Tongue (tissue), 2 donors: ENCODE results near the gene GLYATL1B. TPM values are rescaled to one million over a fixed set of nuclear protein-coding genes. Genes with fewer than 3 reads are reported as not detected.
"Not testable (repeated sequence)": the region's sequence is repeated elsewhere in the genome, so short reads cannot be mapped to it uniquely, and the experiment has no call there.

Experiments
- DNase-seq: peaks from one replicate; pipeline ENCODE4 v3.0.0-alpha.2; 2015
- total RNA-seq: library from RNA; depleted of rRNA; stranded (reverse); fragments of >200 nt; gene quantifications from one replicate; pipeline ENCODE4 v1.2.3, GENCODE V29; 2014

GLYATL1B gene, protein sequence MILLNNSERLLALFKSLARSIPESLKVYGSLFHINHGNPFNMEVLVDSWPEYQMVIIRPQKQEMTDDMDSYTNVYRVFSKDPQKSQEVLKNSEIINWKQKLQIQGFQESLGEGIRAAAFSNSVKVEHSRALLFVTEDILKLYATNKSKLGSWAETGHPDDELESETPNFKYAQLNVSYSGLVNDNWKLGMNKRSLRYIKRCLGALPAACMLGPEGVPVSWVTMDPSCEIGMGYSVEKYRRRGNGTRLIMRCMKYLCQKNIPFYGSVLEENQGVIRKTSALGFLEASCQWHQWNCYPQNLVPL
- total RNA-seq, result not detected

DNA sequence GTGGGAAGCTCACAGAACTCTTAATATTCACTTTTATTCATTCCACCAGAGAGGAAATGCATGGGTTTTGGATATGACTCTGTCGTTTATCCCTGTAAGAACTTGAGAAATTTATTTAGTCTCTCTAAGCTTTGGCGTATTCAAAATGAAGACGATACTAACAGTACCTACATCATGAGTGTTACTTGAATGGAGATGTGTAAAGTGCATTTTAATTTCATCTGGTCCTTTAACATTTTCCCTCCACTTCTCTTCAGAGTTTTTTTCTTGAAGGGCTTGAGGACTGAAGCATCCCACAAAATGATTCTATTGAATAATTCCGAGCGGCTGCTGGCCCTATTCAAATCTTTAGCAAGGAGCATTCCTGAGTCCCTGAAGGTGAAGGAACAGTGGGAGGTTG lies at the start of gene GLYATL1B:
Gene GLYATL1B (plus strand): TSS at position 301 of the 400 bp plus-strand sequence. CDS start 0 bp downstream, at position 301.
- not testable (repeated sequence) for DNase-seq

DNA sequence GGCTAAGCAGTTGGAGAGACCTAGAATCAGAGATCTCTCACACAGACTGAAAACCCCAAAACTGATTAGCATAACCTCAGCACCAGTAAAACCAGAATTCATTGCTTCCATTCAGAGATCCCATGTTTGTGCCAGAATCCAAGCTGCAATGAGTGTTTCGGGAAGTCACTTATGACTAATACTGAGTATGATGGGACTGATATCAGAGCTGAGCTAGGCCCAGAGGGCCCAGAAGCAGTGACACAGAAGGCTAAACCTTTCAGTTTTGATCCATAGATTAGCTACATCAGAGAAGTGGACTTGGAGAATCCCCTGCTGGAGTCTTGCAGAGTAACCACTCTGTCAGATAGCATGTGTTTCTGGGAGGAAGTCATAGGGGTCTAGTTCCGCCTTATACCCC lies 49.6 kb upstream of the GLYATL1B start:
- not testable (repeated sequence) for DNase-seq

DNA sequence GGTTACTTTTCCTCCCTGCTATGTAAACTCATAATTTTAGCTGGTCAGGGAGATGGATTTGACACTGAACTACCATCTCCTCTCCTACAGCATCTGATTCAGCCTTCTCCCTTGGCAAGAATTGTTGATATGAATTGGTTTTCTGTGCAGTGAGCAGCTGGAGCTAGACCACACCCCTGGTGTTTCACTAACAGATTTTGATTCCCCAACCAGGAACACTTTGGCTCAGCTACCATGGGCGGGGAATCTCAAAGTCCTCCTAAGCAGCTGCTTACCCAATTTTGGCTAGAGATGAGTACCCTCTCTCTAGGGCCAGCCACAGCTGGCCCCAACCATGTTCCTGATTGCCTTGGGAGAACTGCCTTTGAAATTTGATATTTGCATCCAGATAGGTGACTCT lies 48.7 kb upstream of the GLYATL1B start:
- DNase-seq, result peak; percentile 84

DNA sequence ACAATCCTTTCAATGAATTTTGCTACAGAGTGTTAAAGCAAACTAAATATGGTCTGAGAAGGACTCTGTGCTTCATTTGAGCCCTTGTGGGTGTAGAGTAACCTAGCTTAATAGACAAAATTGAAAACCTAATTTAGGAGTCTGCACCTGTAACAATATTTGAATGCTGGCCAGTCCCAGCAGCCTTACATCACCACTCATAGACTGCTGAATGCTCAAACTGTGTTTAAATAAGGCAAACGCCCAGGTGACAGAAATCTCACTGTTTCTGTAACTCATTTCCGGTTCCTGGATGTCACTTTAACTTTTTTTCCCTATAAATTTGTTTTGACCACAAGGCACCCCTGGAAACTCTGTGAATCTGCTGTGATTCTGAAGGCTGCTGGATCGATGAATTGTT lies 45.5 kb upstream of the GLYATL1B start:
- no peak for DNase-seq

DNA sequence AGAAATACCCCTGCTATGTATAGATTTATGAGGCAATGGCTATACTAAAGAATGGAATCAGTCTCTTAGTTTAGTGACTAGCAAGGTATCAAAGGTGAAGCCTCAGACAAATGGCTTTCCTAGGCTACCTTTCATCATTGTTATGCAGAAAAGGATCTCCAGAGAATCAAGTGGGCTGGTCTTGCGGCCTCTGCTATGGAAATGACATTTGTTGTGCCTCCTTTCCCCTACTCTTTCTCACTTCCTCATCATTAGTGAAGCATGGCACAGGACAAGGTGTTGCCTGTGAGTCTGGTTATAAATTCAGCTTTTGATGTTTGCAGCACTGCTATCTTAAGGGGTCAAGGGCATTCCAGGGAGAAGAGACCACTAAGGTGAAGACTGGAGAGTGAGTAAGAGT lies 34.7 kb upstream of the GLYATL1B start:
- DNase-seq, result not testable (repeated sequence)

DNA sequence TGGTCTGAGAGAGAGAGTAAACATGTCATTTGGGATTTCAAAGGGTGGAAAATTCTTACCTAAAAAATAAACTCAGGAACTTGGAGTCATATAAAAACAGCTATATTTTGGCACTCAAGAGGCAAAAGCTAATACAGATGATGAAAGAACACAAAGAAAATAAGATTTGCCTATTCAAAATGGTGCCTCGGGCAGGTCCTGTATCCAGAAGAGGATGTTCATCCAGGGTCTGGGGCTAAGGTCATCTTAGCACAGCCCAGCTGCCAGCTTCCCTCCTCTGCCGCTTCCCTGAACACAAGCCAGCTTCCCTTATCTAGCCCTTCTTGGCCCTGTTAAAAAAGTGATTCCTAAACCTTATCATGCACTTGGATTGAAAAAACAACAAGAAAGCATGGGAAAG lies 33.8 kb upstream of the GLYATL1B start:
- not testable (repeated sequence) for DNase-seq

DNA sequence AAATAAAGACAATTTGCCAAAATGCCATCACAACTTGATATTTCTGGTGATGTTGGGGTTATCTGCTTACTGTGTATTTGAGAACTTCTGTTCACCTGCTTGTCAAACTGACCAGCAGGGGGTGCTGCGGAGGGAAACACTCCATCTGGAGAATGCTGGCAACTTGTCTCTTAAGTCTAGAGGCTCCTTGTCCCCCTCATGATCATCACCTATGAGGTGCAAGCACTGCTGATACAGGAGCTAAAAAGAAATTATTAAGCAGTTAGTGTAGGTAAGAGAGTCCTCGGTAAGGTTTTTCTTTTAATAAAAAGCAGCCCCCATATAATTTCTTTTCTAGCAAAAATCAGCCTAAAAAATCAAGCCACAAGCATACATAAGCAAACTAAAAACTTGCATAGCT lies 32.7 kb upstream of the GLYATL1B start:
- DNase-seq, result peak; percentile 58

DNA sequence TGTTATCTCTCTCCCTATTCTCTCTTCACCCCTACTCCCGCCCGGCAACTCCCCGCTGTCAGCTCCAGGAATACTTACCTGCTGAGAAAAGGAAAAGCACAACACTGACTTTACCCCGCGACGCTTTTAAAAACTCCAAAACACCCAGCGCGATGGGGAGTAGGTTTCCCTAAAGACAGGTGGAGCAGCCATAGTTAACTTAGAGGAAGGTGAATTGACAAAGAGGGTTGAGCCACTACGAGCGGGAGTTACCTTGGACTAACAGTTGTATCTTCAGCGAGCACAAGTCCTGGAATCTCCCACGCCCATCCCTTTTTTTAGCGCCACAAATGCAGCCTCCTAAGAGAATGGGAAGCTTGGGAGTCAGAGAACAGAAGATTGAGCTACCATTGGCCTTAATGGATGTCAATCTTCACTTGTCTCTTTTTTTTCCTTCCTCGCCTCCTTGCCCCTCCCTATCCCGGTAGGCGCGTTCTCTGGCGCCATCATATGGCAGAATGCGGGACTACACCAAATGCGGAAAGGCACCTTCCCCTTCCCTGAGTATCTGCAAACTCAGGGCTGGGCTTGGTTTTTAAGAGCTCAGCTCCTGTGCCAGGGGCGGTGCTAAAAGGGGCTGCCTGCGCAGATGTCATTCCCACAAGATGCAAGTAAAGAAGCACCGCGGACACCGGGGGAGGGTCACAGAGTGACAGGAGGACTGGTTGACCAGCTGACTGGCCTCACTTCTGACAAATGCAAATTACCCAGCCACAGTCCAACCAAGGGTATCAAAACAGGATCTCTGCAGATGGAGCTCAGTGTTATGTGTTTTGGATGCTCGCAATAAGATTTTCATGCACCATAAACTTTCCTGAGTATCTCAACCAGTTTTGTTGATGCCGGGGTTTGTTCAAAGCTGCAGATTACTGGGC lies 27.7 kb upstream of the GLYATL1B start:
- DNase-seq, result peak; percentile 87

DNA sequence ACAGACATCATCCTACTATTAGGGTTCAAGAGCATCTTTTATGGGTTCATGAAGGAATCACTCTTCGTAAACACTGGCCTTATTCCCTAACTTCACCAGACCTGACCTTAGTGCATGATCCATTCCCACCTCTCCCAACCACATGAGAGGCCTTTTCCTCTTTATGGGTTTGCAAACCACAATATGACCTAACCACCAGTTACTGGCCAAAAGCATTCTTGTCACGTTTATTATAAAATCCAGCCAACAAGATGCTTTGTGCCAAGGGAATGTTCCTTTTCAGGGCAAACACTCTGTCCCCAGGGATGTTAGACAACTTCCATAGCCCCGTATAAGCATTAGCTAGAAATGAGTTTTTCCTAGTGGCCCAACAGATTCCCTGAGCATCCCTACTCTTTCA lies 26.0 kb upstream of the GLYATL1B start:
- not testable (repeated sequence) for DNase-seq

DNA sequence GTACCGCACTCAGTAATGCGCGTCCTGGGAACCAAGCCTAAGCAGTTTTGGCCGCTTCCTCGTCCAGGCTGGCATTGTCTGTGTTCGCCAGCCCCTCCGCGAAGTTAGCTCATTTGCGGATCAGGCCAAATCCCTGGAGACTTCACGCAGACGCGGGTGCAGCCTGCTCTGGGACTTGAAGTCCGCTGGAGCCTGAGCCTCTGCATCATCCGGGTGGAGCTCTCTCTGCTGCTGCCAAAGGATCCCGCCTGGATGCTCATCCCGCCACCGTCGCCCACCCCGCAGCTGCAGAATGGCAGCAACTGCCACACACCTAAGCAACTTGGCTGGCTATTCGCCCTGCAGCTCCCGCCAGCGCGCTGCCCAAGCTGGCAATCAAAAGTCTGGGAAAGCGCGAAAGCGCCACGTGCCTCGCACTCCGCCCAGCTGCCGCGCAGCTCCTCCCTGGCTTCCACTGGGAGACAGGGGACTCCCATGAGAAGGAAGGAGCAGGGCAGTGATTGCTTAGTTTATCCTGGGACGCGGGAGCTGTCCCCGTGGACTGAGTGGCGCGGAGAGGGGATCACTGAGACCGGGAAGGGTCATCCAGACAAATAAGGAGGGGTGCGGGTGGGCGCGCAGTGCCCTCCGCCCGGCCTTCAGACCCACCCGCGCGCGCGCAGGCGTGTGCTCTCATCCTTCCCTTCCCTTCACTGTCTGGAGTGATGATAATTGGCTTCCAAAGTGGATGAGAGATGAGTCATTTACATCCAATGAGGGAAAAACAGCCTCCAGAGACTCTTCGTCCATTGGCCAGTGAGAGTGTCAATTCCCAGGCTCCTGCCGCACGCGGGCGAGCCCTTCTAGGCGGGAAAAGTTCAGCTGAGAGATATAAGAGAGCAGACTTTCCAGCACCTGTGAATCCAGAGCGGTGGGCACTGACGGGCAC lies 23.2 kb upstream of the GLYATL1B start:
- DNase-seq, result no peak

DNA sequence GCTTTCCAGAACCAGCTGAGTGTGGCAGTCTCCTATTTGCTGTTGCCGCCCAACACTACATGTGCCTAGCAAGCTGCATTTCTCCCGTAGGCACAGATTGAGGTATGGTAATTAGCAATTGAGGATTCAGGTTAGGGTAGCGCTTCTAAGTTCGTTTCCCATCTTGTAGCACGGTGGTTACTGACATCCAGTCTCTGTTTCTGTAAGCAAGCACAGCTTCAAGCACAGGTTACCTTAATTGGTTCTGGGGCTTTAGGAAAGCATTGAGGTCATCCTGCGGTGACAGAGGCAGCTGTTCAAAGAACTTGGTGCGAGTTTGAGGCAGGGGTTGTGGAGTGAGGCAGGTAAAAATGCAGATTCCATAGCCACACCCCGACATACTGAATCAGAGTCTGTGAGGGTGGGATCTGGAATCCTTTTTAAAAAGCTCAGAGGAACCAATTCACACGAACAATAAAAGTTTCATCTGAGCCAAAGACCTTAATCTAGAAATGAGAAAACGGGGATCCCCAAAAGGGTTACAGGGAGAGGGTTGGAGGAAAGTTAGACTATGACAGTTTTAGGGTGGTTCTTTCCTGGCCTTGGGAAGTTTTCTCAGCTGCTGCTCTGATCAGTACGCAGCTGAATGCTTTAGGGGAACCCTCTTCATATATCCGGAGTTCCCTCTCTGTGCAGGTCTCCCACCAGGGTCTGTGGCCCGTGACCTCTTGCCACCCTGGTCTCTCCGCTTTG lies 21.9 kb upstream of the GLYATL1B start:
- DNase-seq, result not testable (repeated sequence)

DNA sequence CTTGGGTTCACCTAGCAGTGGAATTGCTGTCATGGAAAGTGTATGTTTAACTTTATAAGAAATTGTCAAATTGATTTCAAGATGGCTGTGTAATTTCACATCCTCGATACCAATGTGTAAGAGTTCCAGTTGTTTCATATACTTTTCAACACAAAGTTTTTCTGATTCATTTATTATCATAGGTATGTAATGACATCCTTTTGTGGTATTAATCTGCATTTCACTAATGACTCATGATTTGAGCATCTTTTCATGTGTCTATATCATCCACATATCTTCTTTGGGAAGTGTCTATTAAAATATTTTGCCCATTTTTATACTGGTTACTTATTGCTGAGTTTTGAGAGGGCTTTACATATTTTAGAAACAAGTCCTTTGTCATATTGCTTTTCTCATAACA lies 17.0 kb upstream of the GLYATL1B start:
- DNase-seq, result no peak

DNA sequence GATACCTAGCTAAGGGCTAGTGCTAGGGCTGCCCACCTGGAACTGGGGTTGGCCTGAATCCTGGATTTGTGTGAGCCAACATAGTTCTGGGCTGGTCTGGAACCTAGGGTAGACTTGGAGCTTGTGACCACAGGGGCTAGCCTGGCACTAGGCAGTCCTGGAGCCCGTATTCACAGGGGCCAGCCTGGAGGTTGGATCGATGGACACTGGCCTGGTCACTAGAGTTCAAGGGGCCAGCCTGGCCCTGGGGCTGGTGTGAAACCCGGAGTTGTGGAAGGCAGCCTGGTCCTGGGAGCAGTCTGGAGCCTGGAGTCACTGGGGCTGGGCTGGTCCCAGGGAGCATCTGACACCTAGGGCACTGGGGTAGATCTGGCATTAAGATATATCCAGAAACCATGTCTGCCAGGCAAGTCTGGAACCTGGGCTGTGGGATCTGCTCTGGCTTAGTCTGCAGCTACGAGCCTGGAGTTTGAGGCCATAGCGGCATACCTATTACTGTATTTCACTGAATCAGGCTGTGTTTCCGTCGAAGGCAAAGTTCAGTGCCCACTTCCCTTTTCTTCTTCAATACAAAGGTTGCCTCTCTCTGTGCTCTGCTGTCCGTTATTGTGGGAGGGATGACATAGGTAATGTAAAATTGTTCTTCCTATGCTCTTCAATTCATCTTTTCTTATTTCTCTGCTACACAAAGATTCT lies 9.1 kb upstream of the GLYATL1B start:
- no peak for DNase-seq

DNA sequence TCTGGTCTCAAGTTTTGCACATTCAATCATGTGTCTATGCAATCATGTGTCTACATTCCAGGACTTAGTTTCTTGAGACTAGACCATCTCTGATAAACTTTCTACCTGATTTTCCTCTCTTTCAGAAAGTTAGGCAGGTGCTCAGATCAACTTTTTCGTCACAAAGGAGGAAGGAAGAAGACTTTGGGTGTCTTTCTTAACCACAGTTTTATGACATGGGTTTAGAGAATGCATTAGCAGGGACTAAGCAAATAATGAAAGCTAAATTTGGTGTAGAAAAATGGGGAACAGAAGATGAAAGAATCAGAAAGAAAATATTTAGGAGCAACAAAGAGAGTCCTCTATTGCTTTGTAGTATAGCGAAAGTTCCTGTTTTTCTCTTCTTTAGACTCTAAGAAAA lies 7.7 kb upstream of the GLYATL1B start:
- no peak for DNase-seq

DNA sequence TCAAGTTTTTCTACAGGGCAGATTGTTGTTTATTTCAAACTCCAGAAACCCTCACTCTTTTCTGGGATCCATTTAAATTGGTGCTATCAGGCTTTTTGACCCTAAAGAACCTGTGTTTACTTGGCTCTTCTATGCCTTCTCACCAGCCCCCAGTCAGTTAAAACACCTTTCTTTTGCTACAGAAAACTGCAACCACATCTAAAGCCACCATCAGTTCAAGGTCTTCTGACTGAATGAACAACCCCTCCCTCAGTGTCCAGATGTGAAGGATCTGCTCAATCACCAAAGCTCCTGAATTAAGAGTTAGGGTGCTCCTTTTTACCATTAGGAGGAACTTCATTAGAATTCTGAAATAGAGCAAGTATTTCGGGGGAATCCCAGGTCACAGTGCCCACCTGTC lies 7.0 kb upstream of the GLYATL1B start:
- DNase-seq, result no peak

DNA sequence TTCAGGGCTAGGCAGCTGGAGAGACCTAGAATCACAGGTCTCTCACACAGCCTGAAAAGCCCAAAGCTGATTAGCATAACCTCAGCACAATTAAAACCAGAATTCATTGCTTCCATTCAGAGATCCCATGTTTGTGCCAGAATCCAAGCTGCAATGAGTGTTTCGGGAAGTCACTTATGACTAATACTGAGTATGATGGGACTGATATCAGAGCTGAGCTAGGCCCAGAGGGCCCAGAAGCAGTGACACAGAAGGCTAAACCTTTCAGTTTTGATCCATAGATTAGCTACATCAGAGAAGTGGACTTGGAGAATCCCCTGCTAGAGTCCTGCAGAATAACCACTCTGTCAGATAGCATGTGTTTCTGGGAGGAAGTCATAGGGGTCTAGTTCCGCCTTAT lies 5.7 kb upstream of the GLYATL1B start:
- DNase-seq, result not testable (repeated sequence)

DNA sequence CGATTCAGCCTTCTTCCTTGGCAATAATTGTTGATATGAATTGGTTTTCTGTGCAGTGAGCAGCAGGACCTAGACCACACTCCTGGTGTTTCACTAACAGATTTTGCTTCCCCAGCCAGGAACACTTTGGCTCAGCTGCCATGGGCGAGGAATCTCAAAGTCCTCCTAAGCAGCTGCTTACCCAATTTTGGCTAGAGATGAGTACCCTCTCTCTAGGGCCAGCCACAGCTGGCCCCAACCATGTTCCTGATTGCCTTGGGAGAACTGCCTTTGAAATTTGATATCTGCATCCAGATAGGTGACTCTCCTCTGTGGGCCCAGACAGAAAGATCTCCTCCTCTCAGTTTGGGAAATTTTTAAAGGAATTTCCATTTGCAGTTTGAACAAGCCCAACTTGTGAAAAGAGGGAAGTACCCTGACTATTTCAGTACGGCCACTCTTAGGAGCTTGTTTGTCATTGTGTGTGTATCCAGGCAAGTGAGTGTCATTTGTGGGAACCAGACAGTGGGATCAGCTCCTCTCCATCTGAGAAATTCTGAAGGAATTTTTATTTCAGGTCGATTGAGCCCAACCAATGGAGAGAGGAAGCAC lies 4.6 kb upstream of the GLYATL1B start:
- DNase-seq, result not testable (repeated sequence)

DNA sequence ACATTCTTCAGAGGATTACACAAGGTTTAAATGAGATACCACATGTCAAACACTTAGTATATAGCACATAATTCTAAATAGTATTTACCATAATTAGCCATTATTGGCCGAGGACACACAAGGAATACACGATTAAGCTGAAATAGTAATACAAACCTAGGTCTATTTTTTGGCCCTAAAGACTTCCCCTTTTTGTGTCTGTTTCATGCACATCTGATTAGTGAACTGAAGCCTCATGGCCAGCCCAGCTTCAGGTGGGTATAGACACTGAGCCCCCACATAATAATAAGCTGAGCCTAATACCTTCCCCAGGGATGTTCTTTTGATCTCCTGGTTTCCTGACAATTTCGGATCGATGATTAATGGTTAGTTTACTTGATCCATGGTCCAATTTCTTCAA lies 2.1 kb downstream of the GLYATL1B start:
- no peak for DNase-seq

DNA sequence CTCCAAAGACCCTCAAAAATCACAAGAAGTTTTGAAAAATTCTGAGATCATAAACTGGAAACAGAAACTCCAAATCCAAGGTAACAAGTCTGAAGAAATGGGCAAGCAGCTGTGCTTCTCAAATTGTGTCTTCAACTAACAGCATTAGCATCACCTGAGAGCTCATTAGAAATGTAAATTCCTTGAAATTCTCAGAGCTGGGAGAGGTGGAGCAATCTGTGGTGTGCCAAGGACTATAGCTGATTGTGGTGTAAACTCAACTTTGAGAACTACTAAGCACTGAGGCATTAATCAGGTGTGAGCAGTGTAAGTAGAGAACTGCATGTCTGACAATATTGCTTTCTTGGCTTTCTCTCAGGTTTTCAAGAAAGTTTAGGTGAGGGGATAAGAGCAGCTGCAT lies 7.5 kb downstream of the GLYATL1B start:
- not testable (repeated sequence) for DNase-seq

DNA sequence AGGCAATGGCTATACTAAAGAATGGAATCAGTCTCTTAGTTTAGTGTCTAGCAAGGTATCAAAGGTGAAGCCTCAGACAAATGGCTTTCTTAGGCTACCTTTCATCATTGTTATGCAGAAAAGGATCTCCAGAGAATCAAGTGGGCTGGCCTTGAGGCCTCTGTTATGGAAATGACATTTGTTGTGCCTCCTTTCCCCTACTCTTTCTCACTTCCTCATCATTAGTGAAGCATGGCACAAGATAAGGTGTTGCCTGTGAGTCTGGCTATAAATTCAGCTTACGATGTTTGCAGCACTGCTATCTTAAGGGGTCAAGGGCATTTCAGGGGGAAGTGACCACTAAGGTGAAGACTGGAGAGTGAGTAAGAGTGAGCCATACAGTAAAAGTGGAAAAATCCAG lies 9.1 kb downstream of the GLYATL1B start:
- DNase-seq, result not testable (repeated sequence)
